Testis (tissue), 2 donors: Measurements from ENCODE around the gene INPP5F.

Experiments
- CTCF ChIP-seq, 3 experiments: fragments of 450-650 bp in 2 of 3; fragments of 200-600 bp in 1 of 3; sonication (generic) in 1 of 3; IDR thresholded peaks; one replicate each; pipeline ENCODE4 v1.5.1; 2016 to 2019; ENCODE audit warnings: antibody characterized with exemption in 3 of 3, mild to moderate bottlenecking in 2 of 3, moderate library complexity in 1 of 3
- POLR2A ChIP-seq: fragments of 450-650 bp; IDR thresholded peaks from one replicate; pipeline ENCODE4 v1.6.1; 2017; ENCODE audit warnings: antibody characterized with exemption, mild to moderate bottlenecking, moderate library complexity

DNA sequence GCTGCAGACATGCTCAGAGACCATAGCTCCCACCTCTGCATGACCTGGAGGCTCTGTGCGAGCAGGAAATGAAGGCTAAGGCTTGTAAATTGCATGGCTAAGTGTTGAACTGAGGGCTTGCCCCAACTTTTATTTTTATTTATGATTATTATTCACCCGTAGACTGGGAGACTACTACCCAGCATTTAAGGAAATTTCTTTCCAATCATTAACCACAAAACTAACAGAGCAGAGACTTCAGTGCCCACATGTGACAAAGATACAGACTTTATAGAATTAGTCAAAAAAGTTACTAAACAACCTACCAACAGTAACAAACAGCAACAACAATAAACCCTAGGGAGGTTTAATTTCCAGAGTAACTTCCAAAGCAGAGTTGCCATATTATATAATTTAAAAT is 107.1 kb downstream of the INPP5F start:
- TF ChIP-seq CTCF (IDR thresholded peaks at IDR 0.05) (no peak), POLR2A (no peak)
